ENCODE results near the gene STAG1.
"Not testable (repeated sequence)": the region's sequence is repeated elsewhere in the genome, so short reads cannot be mapped to it uniquely, and the experiment has no call there.

Gene STAG1

DNA sequence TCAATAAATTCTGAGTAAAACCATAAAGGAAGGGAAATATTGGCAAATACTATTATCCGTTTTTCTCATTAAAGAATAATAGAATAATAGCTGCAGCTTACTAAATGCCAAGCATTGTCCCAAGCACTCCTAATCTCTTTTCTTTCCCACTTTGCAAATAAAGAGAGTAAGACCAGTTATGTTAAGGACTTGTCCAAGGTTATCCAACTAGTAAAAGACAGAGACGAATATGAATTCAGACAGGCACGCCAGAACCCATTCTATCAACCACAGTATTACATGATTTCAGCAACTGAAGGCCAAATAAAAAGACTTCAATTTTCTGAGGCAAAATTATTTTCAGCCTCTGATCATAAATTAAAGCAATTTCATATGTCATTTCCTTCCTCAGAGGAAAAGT is 235.5 kb downstream of the STAG1 start:
- TF ChIP-seq, protein P1, sequence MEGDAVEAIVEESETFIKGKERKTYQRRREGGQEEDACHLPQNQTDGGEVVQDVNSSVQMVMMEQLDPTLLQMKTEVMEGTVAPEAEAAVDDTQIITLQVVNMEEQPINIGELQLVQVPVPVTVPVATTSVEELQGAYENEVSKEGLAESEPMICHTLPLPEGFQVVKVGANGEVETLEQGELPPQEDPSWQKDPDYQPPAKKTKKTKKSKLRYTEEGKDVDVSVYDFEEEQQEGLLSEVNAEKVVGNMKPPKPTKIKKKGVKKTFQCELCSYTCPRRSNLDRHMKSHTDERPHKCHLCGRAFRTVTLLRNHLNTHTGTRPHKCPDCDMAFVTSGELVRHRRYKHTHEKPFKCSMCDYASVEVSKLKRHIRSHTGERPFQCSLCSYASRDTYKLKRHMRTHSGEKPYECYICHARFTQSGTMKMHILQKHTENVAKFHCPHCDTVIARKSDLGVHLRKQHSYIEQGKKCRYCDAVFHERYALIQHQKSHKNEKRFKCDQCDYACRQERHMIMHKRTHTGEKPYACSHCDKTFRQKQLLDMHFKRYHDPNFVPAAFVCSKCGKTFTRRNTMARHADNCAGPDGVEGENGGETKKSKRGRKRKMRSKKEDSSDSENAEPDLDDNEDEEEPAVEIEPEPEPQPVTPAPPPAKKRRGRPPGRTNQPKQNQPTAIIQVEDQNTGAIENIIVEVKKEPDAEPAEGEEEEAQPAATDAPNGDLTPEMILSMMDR (IDR thresholded peaks at IDR 0.05; ENCODE audit: insufficient read depth, low read length, poor library complexity, severe bottlenecking) = no peak
- Histone ChIP-seq H3K27me3 (replicated peaks; ENCODE audit: control insufficient read depth, insufficient read depth, low read length) (no peaks in the 10 kb centered on the region), H3K36me3 (ENCODE audit: control insufficient read depth, insufficient read depth, low read length) (no peaks in the 10 kb centered on the region), H3K4me3 (replicated peaks; ENCODE audit: low read depth, low read length) (no peak overlapping the region)
- DNase-seq (ENCODE audit: extremely low read depth, insufficient read length) = no peak

DNA sequence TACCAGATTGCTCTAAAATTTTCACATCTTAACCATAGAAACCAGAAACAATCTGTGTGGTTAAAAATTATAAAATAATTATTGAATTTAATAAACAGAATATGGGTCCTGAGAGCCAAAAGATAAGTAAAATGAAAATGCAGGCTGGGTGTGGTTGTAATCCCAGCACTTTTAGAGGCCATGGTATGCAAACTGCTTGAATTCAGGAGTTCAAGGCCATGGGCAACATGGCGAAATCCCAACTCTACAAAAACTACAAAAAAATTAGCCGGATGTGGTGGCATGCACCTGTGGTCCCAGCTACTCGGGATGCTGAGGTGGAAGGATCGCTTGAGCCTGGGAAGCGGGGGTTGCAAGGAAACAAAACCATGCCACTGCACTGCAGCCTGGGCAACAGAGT is 236.1 kb downstream of the STAG1 start:
- no peaks in the 10 kb centered on the region for H3K36me3 ChIP-seq (ENCODE audit: control insufficient read depth, insufficient read depth, low read length)
- H3K27me3 ChIP-seq (replicated peaks; ENCODE audit: control insufficient read depth, insufficient read depth, low read length) = no peaks in the 10 kb centered on the region
- DNase-seq (ENCODE audit: extremely low read depth, insufficient read length) = no peak
- no peak overlapping the region for H3K4me3 ChIP-seq (replicated peaks; ENCODE audit: low read depth, low read length)
- TF ChIP-seq, protein P1 (IDR thresholded peaks at IDR 0.05; ENCODE audit: insufficient read depth, low read length, poor library complexity, severe bottlenecking) = no peak

DNA sequence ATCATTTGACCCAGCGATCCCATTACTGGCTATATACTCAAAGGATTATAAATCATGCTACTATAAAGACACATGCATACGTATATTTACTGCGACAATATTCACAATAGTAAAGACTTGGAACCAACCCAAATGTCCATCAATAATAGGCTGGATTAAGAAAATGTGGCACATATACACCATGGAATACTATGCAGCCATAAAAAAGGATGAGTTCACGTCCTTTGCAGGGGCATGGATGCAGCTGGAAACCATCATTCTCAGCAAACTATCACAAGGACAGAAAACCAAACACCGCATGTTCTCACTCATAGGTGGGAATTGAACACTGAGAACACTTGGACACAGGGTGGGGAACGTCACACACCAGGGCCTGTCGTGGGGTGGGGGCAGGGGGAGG is 237.6 kb downstream of the STAG1 start:
- not testable (repeated sequence) for H3K36me3 ChIP-seq (ENCODE audit: control insufficient read depth, insufficient read depth, low read length); H3K27me3 ChIP-seq (replicated peaks; ENCODE audit: control insufficient read depth, insufficient read depth, low read length); H3K4me3 ChIP-seq (replicated peaks; ENCODE audit: low read depth, low read length); DNase-seq (ENCODE audit: extremely low read depth, insufficient read length)

DNA sequence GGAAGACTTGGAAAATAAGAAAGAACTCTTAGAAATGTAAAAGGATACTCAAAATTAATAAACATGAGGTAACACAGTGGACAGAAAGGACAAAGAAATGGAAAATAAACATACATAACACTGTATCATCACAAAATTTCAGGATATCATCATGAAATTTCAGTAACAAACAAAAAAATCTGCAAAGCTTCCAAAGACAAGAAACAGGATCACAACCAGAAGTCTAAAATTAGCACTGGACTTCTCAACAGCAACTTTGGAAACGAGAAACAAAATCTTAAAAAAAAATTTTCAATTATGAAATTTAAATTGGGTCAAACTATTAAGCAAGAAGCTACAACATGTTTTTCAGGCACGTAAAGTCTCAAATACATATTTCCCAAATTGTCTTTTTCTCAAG is 238.8 kb downstream of the STAG1 start:
- no peaks in the 10 kb centered on the region for H3K27me3 ChIP-seq (replicated peaks; ENCODE audit: control insufficient read depth, insufficient read depth, low read length)
- H3K36me3 ChIP-seq (ENCODE audit: control insufficient read depth, insufficient read depth, low read length) = no peaks in the 10 kb centered on the region
- no peak for DNase-seq (ENCODE audit: extremely low read depth, insufficient read length)
- TF ChIP-seq, protein P1 (IDR thresholded peaks at IDR 0.05; ENCODE audit: insufficient read depth, low read length, poor library complexity, severe bottlenecking) = no peak
- H3K4me3 ChIP-seq (replicated peaks; ENCODE audit: low read depth, low read length) = no peak overlapping the region

DNA sequence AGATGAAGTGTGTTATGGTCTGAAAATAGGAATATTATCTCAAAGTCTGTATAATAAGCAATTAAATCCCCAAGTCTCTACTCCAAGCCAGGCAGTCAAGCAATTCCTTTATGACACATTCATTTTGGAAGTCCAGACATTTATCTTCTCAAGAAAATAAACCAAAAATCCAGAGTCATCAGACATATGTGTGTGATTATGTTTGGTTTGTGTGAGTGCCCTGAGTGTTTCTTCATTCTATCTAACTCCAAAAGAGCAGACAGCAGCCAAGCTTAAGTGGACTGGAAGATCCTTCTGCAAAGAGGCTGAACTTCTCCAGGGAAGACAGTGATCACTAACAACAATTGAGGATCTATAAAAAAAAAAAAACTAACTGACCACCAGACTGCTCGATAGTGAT is 239.8 kb downstream of the STAG1 start:
- Histone ChIP-seq H3K36me3 (ENCODE audit: control insufficient read depth, insufficient read depth, low read length) (no peaks in the 10 kb centered on the region), H3K4me3 (replicated peaks; ENCODE audit: low read depth, low read length) (no peak overlapping the region), H3K27me3 (replicated peaks; ENCODE audit: control insufficient read depth, insufficient read depth, low read length) (no peaks in the 10 kb centered on the region)
- TF ChIP-seq, protein P1 (IDR thresholded peaks at IDR 0.05; ENCODE audit: insufficient read depth, low read length, poor library complexity, severe bottlenecking) = no peak
- no peak for DNase-seq (ENCODE audit: extremely low read depth, insufficient read length)

DNA sequence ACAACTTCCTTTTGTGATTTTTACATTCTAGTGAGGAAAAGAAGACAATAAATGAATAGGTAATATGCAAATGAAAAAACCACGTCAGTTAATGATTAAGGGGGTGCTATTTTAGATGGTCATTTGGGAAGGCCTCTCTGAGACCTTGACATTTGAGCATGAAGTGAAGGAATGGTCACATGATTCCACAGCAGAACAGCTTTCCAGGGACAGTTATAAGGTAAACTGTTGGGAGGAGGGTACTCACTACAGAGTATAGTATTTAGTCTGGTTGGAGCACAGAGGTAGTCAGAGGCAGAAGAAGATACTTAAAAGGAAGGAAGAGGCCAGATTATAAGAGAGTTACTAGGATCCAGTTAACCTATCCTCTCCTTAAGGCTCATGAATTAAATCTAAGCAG is 246.5 kb downstream of the STAG1 start:
- no peaks in the 10 kb centered on the region for H3K27me3 ChIP-seq (replicated peaks; ENCODE audit: control insufficient read depth, insufficient read depth, low read length)
- no peaks in the 10 kb centered on the region for H3K36me3 ChIP-seq (ENCODE audit: control insufficient read depth, insufficient read depth, low read length)
- TF ChIP-seq, protein P1 (IDR thresholded peaks at IDR 0.05; ENCODE audit: insufficient read depth, low read length, poor library complexity, severe bottlenecking) = no peak
- no peak for DNase-seq (ENCODE audit: extremely low read depth, insufficient read length)
- H3K4me3 ChIP-seq (replicated peaks; ENCODE audit: low read depth, low read length) = no peak overlapping the region

Data from GM06990 (cell line).